IgD-negative memory B cell (primary cell): ENCODE results near the gene SGSM1. TPM values are rescaled to one million over a fixed set of nuclear protein-coding genes. Genes with fewer than 3 reads are reported as not detected.

Source experiments
- H3K27ac Mint-ChIP-seq, 3 donors: one replicate each; pipeline ENCODE4 v1.8.0; 2020 to 2022; ENCODE audit warnings: mild to moderate bottlenecking in 3 of 3, mixed read lengths in 3 of 3, moderate library complexity in 1 of 3
- H3K27me3 Mint-ChIP-seq: one replicate; pipeline ENCODE4 v1.8.0; 2021; ENCODE audit warnings: mixed read lengths
- H3K36me3 Mint-ChIP-seq: one replicate; pipeline ENCODE4 v1.8.0; 2020; ENCODE audit warnings: mild to moderate bottlenecking, mixed read lengths
- H3K4me1 Mint-ChIP-seq, 3 donors: one replicate each; pipeline ENCODE4 v1.8.0; 2020 to 2022; ENCODE audit warnings: mixed read lengths in 3 of 3, mild to moderate bottlenecking in 1 of 3
- H3K4me3 Mint-ChIP-seq, 4 donors: one replicate each; pipeline ENCODE4 v1.8.0; 2020 to 2022; ENCODE audit warnings: mild to moderate bottlenecking in 4 of 4, mixed read lengths in 4 of 4, moderate library complexity in 3 of 4
- H3K9me3 Mint-ChIP-seq, 3 donors: one replicate each; pipeline ENCODE4 v1.8.0; 2020 to 2021; ENCODE audit warnings: mixed read lengths in 3 of 3, mild to moderate bottlenecking in 1 of 3
- polyA plus RNA-seq: library from polyadenylated mRNA; unstranded; fragments of 300-500 nt; fragmentation: Illumina TruSeq; gene quantifications from one replicate; pipeline ENCODE4 v1.2.3, GENCODE V29; 2021

Gene SGSM1
- polyA plus RNA-seq, 1 donor from 2014 or later, result 0.44 TPM

DNA sequence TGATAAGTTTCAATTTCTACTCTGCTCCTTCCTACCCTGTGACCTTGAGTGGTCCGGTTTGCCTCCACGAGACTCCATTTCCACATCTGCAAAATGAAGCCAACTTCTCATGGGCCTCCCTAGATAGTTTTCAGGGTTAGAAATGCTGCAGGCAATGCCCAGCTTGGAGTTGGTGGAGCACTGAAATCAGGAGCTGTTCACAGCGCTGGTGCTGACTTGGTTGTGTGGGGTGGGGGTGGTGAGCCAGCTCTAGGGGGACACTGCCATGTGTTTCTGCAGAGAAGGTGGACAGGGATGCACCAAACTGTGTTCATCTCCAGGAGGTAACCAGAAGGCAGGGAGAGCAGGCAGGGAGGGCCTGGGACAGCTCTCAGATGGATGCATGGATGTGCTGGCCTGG lies 37.0 kb downstream of the SGSM1 start:
- Mint-ChIP-seq H3K36me3 (peaks cover 2% of the 10 kb centered on the region), H3K27me3 (peaks cover 17% of the 10 kb centered on the region), H3K4me3 (peak overlapping the region in 1 of 4 donors; percentile 22), H3K27ac (no peak overlapping the region), H3K4me1 (peaks cover 0 to 2% (median 0%) of the 10 kb centered on the region in 3 donors), H3K9me3 (peaks cover 3 to 6% (median 5%) of the 10 kb centered on the region in 3 donors)

DNA sequence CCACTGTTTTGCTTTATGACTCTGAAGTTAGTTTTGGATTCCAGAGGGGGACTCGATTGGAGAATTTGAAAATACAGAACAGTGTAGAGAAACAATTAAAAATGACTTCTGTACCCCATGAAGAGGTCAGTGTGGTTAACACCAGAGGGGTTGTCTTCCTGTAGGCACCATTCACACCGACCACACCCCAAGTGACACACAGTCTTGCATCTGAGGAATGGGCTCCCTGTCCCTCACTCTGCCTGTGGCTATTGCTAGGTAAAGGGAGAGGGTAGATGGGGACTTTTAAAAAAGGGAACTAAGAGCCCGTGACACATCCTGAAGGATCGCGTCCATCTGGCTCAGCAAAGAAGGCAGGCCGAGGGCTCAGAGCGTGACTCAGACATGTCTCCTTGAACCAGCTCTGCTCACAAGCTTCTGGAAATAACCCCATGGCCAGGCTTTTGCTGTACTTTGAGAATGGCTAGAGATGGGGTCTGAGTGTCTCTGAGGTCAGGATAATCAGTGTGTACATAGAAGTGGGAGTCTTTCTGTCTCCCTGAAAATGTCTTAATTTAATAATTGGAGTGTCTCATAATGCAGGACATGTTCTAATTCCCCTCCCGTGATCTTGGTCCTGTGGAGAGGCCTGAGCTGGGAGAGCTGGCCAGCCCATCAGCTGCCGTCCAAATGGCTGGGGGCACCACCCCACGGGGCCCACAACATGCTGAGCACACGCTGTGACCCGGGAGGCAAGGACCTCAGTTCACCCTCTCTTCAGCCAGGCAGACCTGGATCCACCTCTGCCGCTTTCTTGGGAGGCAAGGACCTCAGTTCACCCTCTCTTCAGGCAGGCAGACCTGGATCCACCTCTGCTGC lies 39.3 kb downstream of the SGSM1 start:
- Mint-ChIP-seq H3K27ac (peak overlapping the region in 1 of 3 donors; percentile 29), H3K4me1 (peaks cover 0 to 2% (median under 1%) of the 10 kb centered on the region in 3 donors), H3K4me3 (peak overlapping the region in 2 of 4 donors; percentile 60 to 61), H3K9me3 (no peaks in the 10 kb centered on the region), H3K36me3 (peaks cover 2% of the 10 kb centered on the region), H3K27me3 (peaks cover 17% of the 10 kb centered on the region)

DNA sequence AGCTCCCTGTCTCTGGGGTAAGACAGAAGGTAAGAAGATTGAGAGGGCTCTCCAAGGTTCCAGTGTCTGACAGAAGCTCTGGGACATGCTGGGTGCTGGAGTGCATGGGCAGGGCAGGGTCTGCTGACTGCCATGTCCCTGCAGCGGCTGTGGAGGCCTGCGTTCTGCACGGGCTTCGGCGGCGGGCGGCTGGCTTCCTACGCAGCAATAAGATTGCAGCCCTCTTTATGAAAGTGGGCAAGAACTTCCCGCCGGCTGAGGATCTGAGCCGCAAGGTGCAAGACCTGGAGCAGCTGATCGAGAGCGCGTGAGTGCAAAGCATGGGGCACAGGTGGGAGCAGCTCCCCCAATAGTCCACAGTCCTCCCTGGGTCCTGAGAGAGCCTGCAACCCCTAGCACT lies 41.5 kb downstream of the SGSM1 start:
- H3K27ac Mint-ChIP-seq, result no peak overlapping the region
- peaks cover 22% of the 10 kb centered on the region for H3K27me3 Mint-ChIP-seq
- no peaks in the 10 kb centered on the region for H3K9me3 Mint-ChIP-seq
- peaks cover 2% of the 10 kb centered on the region for H3K36me3 Mint-ChIP-seq
- H3K4me3 Mint-ChIP-seq, result no peak overlapping the region
- peaks cover 0 to 6% (median 2%) of the 10 kb centered on the region in 3 donors for H3K4me1 Mint-ChIP-seq

DNA sequence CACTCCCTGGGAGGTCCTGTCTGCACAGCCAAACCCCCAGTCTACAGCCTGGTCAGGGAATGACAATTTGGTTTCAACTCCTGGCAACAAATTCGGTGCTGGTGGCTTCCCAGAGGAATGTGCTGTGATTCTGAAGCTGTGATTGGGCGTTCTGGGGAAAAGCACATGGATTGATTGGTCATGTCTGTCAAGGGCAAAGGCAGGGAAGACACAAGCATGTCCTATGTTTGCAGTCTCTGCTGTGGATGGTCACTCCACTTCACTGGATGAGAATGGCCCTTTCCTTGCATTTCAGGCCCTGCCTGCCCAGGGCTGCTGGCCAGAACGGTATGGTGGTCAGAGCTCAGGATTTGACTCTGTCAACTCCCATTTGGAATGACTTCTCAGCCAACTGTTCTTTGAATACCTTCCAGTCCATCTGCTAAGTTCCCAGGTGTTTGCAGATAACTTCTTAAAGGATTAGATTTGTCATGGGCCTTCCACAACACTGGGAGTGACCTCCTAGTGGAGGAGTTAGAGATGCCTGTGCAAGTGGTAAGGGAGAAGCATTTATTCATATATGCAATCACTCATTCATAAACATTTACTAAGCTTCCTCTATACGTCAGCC lies 42.7 kb downstream of the SGSM1 start:
- Mint-ChIP-seq H3K9me3 (no peaks in the 10 kb centered on the region), H3K27me3 (peaks cover 16% of the 10 kb centered on the region), H3K4me3 (no peak overlapping the region), H3K27ac (no peak overlapping the region), H3K4me1 (peaks cover 0 to 6% (median 2%) of the 10 kb centered on the region in 3 donors), H3K36me3 (no peaks in the 10 kb centered on the region)

DNA sequence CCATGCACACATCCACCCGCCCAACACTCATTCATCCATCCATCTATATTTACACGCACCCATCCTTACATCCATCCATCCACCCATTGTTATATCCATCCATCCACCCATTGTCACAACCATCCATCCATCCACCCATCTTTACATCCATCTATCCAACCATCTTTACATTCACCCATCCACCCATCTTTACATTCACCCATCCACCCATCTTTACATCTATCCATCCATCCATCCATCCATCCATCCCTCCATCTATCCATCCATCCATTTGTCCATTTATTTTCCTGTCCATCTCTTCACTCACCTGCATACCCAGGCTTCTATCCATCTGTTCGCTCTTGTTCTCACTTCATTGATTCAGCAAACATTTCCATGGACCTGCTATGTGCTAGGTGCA lies 49.8 kb downstream of the SGSM1 start:
- Mint-ChIP-seq H3K4me3 (no peak overlapping the region), H3K36me3 (no peaks in the 10 kb centered on the region), H3K9me3 (peaks cover 0 to 2% (median 0%) of the 10 kb centered on the region in 3 donors), H3K27me3 (peaks cover under 1% of the 10 kb centered on the region), H3K4me1 (no peaks in the 10 kb centered on the region), H3K27ac (no peak overlapping the region)

DNA sequence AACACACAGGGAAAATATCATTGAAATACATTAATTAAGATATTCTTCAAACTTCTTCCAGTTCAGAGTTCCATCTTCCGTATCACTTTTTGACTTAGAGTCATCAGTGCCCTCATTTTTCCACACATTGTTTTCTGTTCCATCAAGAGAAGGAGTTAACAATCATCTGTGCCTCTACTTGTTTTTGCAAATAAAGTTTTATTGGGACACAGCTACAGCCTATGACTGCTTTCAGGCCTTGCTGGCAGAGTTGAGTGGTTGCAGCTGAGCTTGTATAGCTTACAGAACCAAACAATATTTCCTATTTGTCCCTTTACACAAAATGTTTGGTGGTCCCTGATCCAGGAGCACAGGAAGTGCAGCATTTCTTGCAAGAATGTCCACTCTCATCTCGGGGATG lies 51.6 kb downstream of the SGSM1 start:
- Mint-ChIP-seq H3K36me3 (no peaks in the 10 kb centered on the region), H3K9me3 (peaks cover 0 to 2% (median 0%) of the 10 kb centered on the region in 3 donors), H3K27me3 (no peaks in the 10 kb centered on the region), H3K27ac (no peak overlapping the region), H3K4me1 (no peaks in the 10 kb centered on the region), H3K4me3 (no peak overlapping the region)

DNA sequence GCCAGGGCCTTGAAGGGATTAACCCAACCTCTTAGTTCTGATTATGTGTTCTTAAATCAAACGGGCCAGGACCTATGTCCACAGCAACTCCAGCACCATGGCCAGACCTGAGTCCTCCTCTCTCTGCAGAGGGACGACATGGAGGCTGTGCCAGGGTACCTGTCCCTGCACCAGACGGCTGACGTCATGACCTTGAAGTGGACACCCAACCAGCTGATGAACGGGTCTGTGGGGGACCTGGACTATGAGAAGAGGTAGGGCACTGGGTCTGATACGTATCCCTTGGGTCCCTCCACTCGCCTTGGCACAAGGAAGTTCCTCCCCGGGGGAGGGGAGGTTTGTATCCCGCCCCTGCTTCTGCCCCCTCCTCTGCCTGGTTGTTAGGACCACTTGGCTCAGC lies 53.6 kb downstream of the SGSM1 start:
- Mint-ChIP-seq H3K9me3 (peaks cover 0 to 4% (median 2%) of the 10 kb centered on the region in 3 donors), H3K27me3 (peaks cover 5% of the 10 kb centered on the region), H3K36me3 (no peaks in the 10 kb centered on the region), H3K4me1 (no peaks in the 10 kb centered on the region), H3K27ac (no peak overlapping the region), H3K4me3 (no peak overlapping the region)

DNA sequence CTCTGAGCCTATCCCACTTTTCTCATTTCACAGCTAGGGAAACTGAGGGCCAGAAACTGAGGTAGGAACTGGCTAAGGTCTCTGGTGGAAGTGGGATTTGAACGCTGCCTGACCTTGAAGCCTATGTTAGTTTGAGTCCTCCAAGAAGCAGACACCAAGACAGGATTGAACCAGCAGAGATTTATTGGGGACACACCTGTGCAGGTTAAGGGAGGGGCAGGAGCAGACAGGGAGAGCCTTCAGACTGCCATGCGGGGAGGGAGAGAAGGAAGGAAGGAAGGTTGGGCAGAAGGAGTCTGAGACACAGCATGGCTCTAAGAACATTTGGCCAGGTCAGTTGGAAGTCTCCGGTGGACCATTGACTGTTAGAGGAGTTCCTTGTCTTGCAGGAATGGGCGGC lies 59.5 kb downstream of the SGSM1 start:
- peaks cover 0 to 4% (median 0%) of the 10 kb centered on the region in 3 donors for H3K9me3 Mint-ChIP-seq
- no peak overlapping the region for H3K4me3 Mint-ChIP-seq
- peaks cover 13% of the 10 kb centered on the region for H3K27me3 Mint-ChIP-seq
- H3K36me3 Mint-ChIP-seq, result peaks cover 1% of the 10 kb centered on the region
- no peaks in the 10 kb centered on the region for H3K4me1 Mint-ChIP-seq
- no peak overlapping the region for H3K27ac Mint-ChIP-seq

DNA sequence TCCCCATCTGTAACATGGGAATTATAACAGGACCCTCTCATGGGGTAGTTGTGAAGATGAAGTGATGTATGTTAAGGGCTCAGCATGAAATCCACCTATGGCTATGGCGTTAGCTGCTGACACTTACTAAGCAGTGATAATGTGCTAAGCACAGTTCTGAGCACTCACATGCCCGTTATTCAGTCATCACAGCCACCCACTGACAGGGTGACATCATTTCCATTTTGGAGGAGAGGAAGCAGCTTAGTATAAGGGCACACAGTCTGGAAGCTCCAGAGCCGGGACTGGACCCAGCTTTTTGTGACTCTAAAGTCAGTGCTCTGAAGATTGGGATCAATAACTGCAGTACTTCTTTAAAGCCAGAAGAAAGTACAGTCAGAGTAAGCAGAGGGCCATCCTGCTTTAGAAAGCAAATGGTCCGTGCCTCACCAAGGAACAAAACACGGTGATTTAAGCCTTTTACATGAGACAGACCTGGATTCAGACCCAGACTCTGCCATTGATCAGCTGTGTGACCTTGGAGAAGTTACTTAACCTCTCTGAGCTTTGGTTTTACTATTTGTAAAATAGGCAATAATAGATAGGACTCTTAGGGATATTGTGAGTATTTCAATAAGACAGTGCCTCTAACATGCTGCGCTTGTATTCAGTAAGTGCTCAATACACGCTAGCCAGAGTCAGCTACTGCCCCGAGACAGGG lies 61.5 kb downstream of the SGSM1 start:
- peaks cover 1% of the 10 kb centered on the region for H3K36me3 Mint-ChIP-seq
- peaks cover 13% of the 10 kb centered on the region for H3K27me3 Mint-ChIP-seq
- no peak overlapping the region for H3K27ac Mint-ChIP-seq
- peaks cover 0 to 4% (median 0%) of the 10 kb centered on the region in 3 donors for H3K9me3 Mint-ChIP-seq
- H3K4me1 Mint-ChIP-seq, result no peaks in the 10 kb centered on the region
- H3K4me3 Mint-ChIP-seq, result no peak overlapping the region

DNA sequence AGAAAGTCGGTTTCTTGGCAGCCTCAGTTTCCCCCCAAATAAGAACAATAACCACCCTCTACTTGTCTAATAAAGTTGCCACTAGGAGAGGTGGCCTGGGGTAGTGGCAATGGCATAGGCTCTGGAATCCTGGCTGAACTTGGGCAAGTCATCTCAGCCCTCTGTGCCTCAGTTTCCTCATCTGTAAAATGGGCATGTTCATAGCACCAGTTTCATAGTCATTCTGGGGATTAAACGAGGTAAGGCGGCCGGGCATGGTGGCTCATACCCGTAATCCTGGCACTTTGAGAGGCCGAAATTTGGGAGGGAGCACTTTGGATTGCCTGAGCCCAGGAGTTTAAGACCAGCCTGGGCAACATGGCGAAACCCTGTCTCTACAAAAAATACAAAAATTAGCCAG lies 63.0 kb downstream of the SGSM1 start:
- Mint-ChIP-seq H3K4me3 (no peak overlapping the region), H3K27ac (no peak overlapping the region), H3K27me3 (peaks cover 9% of the 10 kb centered on the region), H3K4me1 (no peaks in the 10 kb centered on the region), H3K36me3 (peaks cover 3% of the 10 kb centered on the region), H3K9me3 (peaks cover 0 to 4% (median 0%) of the 10 kb centered on the region in 3 donors)

DNA sequence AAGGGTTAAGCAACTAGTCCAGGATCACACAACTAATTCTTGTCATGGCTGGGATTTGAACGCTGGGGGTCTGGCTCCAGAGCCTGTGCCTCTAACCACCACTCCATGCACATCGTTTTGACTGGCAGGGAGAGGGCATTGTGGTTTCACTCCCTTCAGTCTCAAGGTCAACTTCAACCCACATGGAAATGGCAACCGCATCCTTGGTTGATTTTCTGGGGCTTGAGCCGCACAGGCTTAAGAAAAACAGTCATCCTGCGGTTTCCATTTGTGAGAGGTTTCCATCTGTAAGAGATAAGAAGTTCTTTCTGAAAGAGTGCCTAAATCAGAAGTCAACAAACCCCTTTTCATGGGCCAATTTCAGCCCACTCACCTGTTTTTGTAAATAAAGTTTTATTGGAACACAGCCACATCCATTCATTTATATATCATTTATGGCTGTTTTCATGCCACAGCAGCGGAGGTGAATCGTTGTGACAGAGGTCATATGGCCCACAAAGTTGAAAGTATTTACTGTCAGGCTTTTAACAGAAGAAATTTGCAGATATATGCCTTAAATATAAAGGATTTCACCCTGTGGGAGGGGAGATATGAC lies 65.7 kb downstream of the SGSM1 start:
- Mint-ChIP-seq H3K9me3 (peaks cover 0 to 2% (median 0%) of the 10 kb centered on the region in 3 donors), H3K4me1 (no peaks in the 10 kb centered on the region), H3K27me3 (peaks cover 8% of the 10 kb centered on the region), H3K4me3 (no peak overlapping the region), H3K36me3 (peaks cover 3% of the 10 kb centered on the region), H3K27ac (no peak overlapping the region)

DNA sequence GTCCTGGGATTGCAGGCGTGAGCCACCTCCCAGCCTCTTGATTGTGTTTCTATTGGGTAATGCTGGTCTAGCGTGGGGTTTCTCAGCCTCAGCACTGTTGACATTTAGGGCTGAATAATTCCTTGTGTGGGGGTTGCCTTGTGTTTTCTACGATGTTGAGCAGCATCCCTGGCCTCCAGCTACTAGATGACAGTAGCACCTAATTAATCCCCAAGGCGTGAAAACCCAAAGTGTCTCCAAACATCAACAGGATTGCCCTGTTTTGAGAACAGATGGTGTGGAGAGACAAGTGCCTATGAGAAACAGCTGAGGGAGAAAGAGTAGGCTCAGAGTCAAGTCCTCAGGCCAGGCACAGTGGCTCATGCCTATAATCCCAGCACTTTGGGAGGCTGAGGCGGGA lies 67.2 kb downstream of the SGSM1 start:
- H3K9me3 Mint-ChIP-seq, result peaks cover 0 to 2% (median 0%) of the 10 kb centered on the region in 3 donors
- H3K4me1 Mint-ChIP-seq, result no peaks in the 10 kb centered on the region
- H3K4me3 Mint-ChIP-seq, result no peak overlapping the region
- H3K36me3 Mint-ChIP-seq, result peaks cover 3% of the 10 kb centered on the region
- H3K27me3 Mint-ChIP-seq, result peaks cover 7% of the 10 kb centered on the region
- H3K27ac Mint-ChIP-seq, result no peak overlapping the region

DNA sequence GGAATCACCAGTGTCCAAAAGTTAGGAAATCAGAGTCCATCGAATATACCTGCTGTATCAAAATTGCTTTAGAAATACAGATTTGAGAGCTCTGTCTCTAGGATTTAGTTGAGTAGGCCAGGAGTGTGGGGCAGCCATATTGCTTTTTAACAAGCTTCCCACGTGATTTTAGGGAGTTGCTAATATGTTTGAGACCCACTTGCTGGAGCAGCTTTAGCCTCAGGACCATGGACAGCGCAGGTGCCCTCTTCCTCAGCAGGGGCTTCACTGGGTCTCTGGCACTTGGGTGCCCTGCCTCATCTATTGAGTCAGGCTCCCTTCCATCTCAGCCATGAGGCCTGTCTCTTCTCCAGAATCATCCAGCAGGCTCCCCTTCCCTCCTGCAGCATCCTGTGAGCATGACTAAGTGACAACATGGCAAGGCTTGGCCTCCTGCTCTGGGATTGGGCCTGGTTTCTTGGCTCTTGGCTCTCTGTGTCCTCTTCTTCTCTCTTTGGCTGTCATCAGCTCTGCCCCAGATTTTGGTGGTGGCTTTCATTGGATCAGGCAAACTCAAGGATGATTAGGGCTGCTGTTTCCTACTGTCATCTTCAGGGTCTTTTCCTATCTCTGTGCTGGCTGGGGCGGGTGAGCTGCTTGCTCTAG lies 70.0 kb downstream of the SGSM1 start:
- Mint-ChIP-seq H3K4me1 (no peaks in the 10 kb centered on the region), H3K27ac (no peak overlapping the region), H3K4me3 (no peak overlapping the region), H3K36me3 (peaks cover 3% of the 10 kb centered on the region), H3K27me3 (peaks cover 7% of the 10 kb centered on the region), H3K9me3 (peaks cover 0 to 2% (median 0%) of the 10 kb centered on the region in 3 donors)

DNA sequence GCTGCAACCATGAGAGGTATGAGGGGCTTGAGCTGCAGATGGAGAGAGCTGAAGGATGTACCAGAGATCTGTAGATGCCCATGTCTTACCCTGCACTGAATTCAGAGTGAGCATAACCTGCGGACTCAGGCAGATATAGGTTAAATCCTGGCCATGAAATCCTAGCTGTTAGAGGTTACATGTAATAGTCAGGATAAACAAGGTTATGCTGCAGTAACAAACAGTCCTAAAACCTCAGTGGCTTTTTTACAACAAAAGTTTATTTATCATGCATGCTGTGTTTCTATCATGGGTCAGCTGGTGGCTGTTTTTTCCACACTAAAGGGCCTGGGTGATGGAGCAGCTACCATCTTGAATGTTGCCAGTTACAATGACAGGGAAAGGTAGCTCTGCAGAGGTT lies 70.7 kb downstream of the SGSM1 start:
- Mint-ChIP-seq H3K27me3 (peaks cover 7% of the 10 kb centered on the region), H3K9me3 (peaks cover 0 to 2% (median 0%) of the 10 kb centered on the region in 3 donors), H3K4me1 (no peaks in the 10 kb centered on the region), H3K27ac (no peak overlapping the region), H3K4me3 (no peak overlapping the region), H3K36me3 (peaks cover 3% of the 10 kb centered on the region)
